Measurements from ENCODE around the gene ZNF106. TPM values are rescaled to one million over a fixed set of nuclear protein-coding genes. Genes with fewer than 3 reads are reported as not detected.

The ZNF106 gene
- total and polyA plus RNA-seq, 4 donors, result 7.5 to 25.4 (median 20.5) TPM

DNA sequence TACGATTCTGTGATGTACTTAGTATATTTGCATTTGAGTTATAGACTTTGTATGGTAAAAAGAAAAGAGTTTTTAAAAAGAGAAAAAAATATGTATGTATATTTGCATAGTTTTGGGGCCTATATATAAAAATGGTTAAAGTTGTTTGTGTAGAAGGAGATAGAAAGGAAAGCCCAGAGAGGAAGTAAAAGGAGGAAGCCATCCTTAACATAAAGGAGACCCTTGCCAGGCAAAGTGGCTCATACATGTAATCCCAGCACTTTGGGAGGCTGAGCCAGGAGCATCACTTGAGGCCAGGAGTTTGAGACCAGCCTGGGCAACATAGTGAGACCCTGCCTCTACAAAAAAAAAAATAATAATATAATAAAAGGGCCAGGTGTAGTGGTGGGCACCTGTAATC lies 12.9 kb upstream of the ZNF106 start:
- DNase-seq (ENCODE audit: low spot score), result no peak

DNA sequence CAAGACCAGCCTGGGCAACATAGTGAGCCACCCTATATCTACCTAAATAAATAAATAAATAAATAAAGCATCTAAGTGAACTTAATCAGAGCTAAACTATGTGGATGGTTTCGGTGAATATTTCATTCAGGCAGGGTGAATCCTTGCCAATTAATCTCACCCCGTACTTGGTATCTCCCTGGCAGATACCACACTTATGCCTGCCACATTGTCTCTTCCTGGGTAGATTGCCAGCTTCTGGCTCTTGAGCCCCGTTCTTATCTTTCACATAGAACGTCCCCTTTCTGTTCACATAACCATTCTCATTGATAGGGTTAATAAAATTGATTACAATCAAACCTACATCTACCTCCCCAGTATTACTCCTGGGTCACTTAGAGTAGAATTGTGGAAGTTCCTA lies 11.5 kb upstream of the ZNF106 start:
- 49% methylated on average over 4 of the region's 4 CpGs for WGBS
- H3K27me3 ChIP-seq (ENCODE audit: control insufficient read depth in 4 of 4, insufficient read depth in 4 of 4, low read length in 3 of 4), result no peaks in the 10 kb centered on the region
- DNase-seq (ENCODE audit: low spot score), result no peak
- H3K27ac ChIP-seq (ENCODE audit: low read depth in 1 of 2, low read length in 2 of 2), result no peak overlapping the region
- no peaks in the 10 kb centered on the region for H3K9me3 ChIP-seq (ENCODE audit: control insufficient read depth in 4 of 4, low read length in 3 of 4)
- H3K9ac ChIP-seq (ENCODE audit: low read depth in 1 of 2, low read length in 2 of 2), result no peak overlapping the region
- H3K4me1 ChIP-seq (ENCODE audit: control insufficient read depth in 4 of 4, insufficient read depth in 4 of 4, low read length in 3 of 4), result peaks cover 0 to 8% (median 5%) of the 10 kb centered on the region in 4 donors
- TF ChIP-seq NR2F2 (IDR thresholded peaks at IDR 0.05) (no peak), RAD21 (IDR thresholded peaks at IDR 0.05) (no peak), FOXA1 (IDR thresholded peaks at IDR 0.05) (no peak), HNF4A (conservative IDR thresholded peaks at IDR 0.05) (no peak), RXRA (IDR thresholded peaks at IDR 0.05) (no peak), HNF4G (IDR thresholded peaks at IDR 0.05) (no peak), TAF1 (conservative IDR thresholded peaks at IDR 0.05) (no peak), YY1 (IDR thresholded peaks at IDR 0.05) (no peak), SP1 (IDR thresholded peaks at IDR 0.05) (no peak), GABPA (IDR thresholded peaks at IDR 0.05 in 1 of 2, conservative IDR thresholded peaks at IDR 0.05 in 1 of 2) (no peak), EGR1 (IDR thresholded peaks at IDR 0.05; ENCODE audit: low read depth in 2 of 2) (no peak)
- TF ChIP-seq, protein P1, sequence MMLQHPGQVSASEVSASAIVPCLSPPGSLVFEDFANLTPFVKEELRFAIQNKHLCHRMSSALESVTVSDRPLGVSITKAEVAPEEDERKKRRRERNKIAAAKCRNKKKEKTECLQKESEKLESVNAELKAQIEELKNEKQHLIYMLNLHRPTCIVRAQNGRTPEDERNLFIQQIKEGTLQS (IDR thresholded peaks at IDR 0.05), result no peak
- TF ChIP-seq, protein P2, sequence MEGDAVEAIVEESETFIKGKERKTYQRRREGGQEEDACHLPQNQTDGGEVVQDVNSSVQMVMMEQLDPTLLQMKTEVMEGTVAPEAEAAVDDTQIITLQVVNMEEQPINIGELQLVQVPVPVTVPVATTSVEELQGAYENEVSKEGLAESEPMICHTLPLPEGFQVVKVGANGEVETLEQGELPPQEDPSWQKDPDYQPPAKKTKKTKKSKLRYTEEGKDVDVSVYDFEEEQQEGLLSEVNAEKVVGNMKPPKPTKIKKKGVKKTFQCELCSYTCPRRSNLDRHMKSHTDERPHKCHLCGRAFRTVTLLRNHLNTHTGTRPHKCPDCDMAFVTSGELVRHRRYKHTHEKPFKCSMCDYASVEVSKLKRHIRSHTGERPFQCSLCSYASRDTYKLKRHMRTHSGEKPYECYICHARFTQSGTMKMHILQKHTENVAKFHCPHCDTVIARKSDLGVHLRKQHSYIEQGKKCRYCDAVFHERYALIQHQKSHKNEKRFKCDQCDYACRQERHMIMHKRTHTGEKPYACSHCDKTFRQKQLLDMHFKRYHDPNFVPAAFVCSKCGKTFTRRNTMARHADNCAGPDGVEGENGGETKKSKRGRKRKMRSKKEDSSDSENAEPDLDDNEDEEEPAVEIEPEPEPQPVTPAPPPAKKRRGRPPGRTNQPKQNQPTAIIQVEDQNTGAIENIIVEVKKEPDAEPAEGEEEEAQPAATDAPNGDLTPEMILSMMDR (IDR thresholded peaks at IDR 0.05; ENCODE audit: low read depth, low read length, missing input control), result no peak
- TF ChIP-seq, protein P3, sequence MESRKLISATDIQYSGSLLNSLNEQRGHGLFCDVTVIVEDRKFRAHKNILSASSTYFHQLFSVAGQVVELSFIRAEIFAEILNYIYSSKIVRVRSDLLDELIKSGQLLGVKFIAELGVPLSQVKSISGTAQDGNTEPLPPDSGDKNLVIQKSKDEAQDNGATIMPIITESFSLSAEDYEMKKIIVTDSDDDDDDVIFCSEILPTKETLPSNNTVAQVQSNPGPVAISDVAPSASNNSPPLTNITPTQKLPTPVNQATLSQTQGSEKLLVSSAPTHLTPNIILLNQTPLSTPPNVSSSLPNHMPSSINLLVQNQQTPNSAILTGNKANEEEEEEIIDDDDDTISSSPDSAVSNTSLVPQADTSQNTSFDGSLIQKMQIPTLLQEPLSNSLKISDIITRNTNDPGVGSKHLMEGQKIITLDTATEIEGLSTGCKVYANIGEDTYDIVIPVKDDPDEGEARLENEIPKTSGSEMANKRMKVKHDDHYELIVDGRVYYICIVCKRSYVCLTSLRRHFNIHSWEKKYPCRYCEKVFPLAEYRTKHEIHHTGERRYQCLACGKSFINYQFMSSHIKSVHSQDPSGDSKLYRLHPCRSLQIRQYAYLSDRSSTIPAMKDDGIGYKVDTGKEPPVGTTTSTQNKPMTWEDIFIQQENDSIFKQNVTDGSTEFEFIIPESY (IDR thresholded peaks at IDR 0.05), result no peak
- TF ChIP-seq, protein P4, sequence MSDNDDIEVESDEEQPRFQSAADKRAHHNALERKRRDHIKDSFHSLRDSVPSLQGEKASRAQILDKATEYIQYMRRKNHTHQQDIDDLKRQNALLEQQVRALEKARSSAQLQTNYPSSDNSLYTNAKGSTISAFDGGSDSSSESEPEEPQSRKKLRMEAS (IDR thresholded peaks at IDR 0.05), result no peak
- H3K4me3 ChIP-seq (ENCODE audit: low read depth in 1 of 3, low read length in 3 of 3), result no peak overlapping the region
- H3K36me3 ChIP-seq (ENCODE audit: control insufficient read depth in 4 of 4, insufficient read depth in 3 of 4, low read depth in 1 of 4, low read length in 3 of 4), result no peaks in the 10 kb centered on the region

More for the DNA sequence above, 12.9 kb upstream of the ZNF106 start:
- WGBS, result 83% methylated on average over 1 of the region's 1 CpG
- no peak overlapping the region for H3K27ac ChIP-seq (ENCODE audit: low read depth in 1 of 2, low read length in 2 of 2)
- peaks cover 0 to 5% (median 1%) of the 10 kb centered on the region in 4 donors for H3K4me1 ChIP-seq (ENCODE audit: control insufficient read depth in 4 of 4, insufficient read depth in 4 of 4, low read length in 3 of 4)
- no peaks in the 10 kb centered on the region for H3K36me3 ChIP-seq (ENCODE audit: control insufficient read depth in 4 of 4, insufficient read depth in 3 of 4, low read depth in 1 of 4, low read length in 3 of 4)
- H3K27me3 ChIP-seq (ENCODE audit: control insufficient read depth in 4 of 4, insufficient read depth in 4 of 4, low read length in 3 of 4), result no peaks in the 10 kb centered on the region
- H3K4me3 ChIP-seq (ENCODE audit: low read depth in 1 of 3, low read length in 3 of 3), result no peak overlapping the region
- H3K9me3 ChIP-seq (ENCODE audit: control insufficient read depth in 4 of 4, low read length in 3 of 4), result no peaks in the 10 kb centered on the region
- no peak overlapping the region for H3K9ac ChIP-seq (ENCODE audit: low read depth in 1 of 2, low read length in 2 of 2)
- TF ChIP-seq, protein P1 (IDR thresholded peaks at IDR 0.05), result no peak
- TF ChIP-seq JUND (IDR thresholded peaks at IDR 0.05) (no peak), TAF1 (conservative IDR thresholded peaks at IDR 0.05) (no peak), FOXA2 (IDR thresholded peaks at IDR 0.05) (no peak)

Data from liver (tissue), 9 donors.